GM23248 (cell line): ENCODE measurements around the gene OR1E2. TPM values are rescaled to one million over a fixed set of nuclear protein-coding genes. Genes with fewer than 3 reads are reported as not detected.

ENCODE experiments used
- DNase-seq: peaks from one replicate; pipeline ENCODE4 v3.0.0-alpha.2; 2015
- H2AFZ ChIP-seq: fragments of 200-600 bp; sonication (generic); 2 replicates; pipeline ENCODE4 v1.6.1; 2016; ENCODE audit warnings: antibody characterized with exemption
- H3F3A ChIP-seq: fragments of 200-600 bp; sonication (generic); 2 replicates; pipeline ENCODE4 v1.6.1; 2016; ENCODE audit warnings: mild to moderate bottlenecking, antibody characterized with exemption, mixed run types; ENCODE audit not compliant: insufficient read depth
- H3K27ac ChIP-seq: fragments of 200-600 bp; sonication (generic); 2 replicates; pipeline ENCODE4 v1.5.1; 2016; ENCODE audit warnings: mild to moderate bottlenecking
- H3K27me3 ChIP-seq: fragments of 200-600 bp; sonication (generic); replicated peaks from 2 replicates; pipeline ENCODE4 v1.6.1; 2016; ENCODE audit warnings: mild to moderate bottlenecking; ENCODE audit not compliant: insufficient read depth
- H3K36me3 ChIP-seq: fragments of 200-600 bp; sonication (generic); 2 replicates; pipeline ENCODE4 v1.6.1; 2016; ENCODE audit warnings: low read depth, mild to moderate bottlenecking
- H3K4me1 ChIP-seq: fragments of 200-600 bp; sonication (generic); 2 replicates; pipeline ENCODE4 v1.6.1; 2016; ENCODE audit warnings: mild to moderate bottlenecking; ENCODE audit not compliant: insufficient read depth
- H3K4me2 ChIP-seq: fragments of 200-600 bp; sonication (generic); one replicate; pipeline ENCODE4 v1.6.1; 2016; ENCODE audit warnings: mild to moderate bottlenecking; ENCODE audit not compliant: unreplicated experiment
- H3K4me3 ChIP-seq: fragments of 200-600 bp; sonication (generic); 2 replicates; pipeline ENCODE4 v1.5.1; 2016; ENCODE audit warnings: mild to moderate bottlenecking
- H3K79me2 ChIP-seq: fragments of 200-600 bp; sonication (generic); 2 replicates; pipeline ENCODE4 v1.6.1; 2016; ENCODE audit warnings: mild to moderate bottlenecking; ENCODE audit not compliant: insufficient read depth
- H3K9ac ChIP-seq: fragments of 200-600 bp; sonication (generic); 2 replicates; pipeline ENCODE4 v1.6.1; 2016; ENCODE audit warnings: mild to moderate bottlenecking
- H3K9me2 ChIP-seq: fragments of 200-600 bp; sonication (generic); 2 replicates; pipeline ENCODE4 v1.6.1; 2016; ENCODE audit warnings: mixed run types, mild to moderate bottlenecking, moderate library complexity; ENCODE audit not compliant: insufficient read depth
- H3K9me3 ChIP-seq: fragments of 200-600 bp; sonication (generic); one replicate; pipeline ENCODE4 v1.6.1; 2017; ENCODE audit warnings: low read depth
- H4K20me1 ChIP-seq: fragments of 200-600 bp; sonication (generic); 2 replicates; pipeline ENCODE4 v1.6.0; 2016; ENCODE audit not compliant: insufficient read depth
- EZH2 ChIP-seq: fragments of 200-600 bp; sonication (generic); IDR thresholded peaks from 2 replicates; pipeline ENCODE4 v1.6.1; 2018; ENCODE audit warnings: antibody characterized with exemption, mild to moderate bottlenecking; ENCODE audit not compliant: insufficient read depth, poor library complexity, severe bottlenecking
- EZH2phosphoT487 ChIP-seq: fragments of 200-600 bp; sonication (generic); IDR thresholded peaks from 2 replicates; pipeline ENCODE4 v1.6.1; 2018; ENCODE audit warnings: antibody characterized with exemption, moderate library complexity, mild to moderate bottlenecking, low read depth; ENCODE audit not compliant: insufficient read depth
- WGBS, 2 experiments: methylation state at CpG; one replicate each; pipeline ENCODE4 v1.1.6; 2015 to 2017; ENCODE audit warnings: low lambda C conversion rate in 2 of 2, low coverage in 1 of 2; ENCODE audit errors: missing lambda C conversion rate in 2 of 2; 5-methylcytosine and 5-hydroxymethylcytosine counted together
- in situ Hi-C: fragments of 300-500 bp; cut with MboI; formaldehyde crosslinking; loops from 2 replicates; pipeline ENCODE4 v1.15.0; 2020
- polyA plus RNA-seq: library from polyadenylated mRNA; unstranded; fragments of >200 nt; fragmentation: Nextera tagmentation; extraction: Ambion mirVana; gene quantifications from 2 replicates; pipeline ENCODE4 v1.2.1, GENCODE V29; 2016
- total RNA-seq: library from RNA; depleted of rRNA; stranded (reverse); fragments of >200 nt; shearing (Covaris generic); gene quantifications from 2 replicates; pipeline ENCODE4 v1.2.3, GENCODE V29; 2014; rRNA removed

The OR1E2 gene, protein sequence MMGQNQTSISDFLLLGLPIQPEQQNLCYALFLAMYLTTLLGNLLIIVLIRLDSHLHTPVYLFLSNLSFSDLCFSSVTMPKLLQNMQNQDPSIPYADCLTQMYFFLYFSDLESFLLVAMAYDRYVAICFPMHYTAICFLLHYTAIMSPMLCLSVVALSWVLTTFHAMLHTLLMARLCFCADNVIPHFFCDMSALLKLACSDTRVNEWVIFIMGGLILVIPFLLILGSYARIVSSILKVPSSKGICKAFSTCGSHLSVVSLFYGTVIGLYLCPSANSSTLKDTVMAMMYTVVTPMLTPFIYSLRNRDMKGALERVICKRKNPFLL
- total RNA-seq: not detected in 2 replicates
- polyA plus RNA-seq: not detected in 2 replicates

DNA sequence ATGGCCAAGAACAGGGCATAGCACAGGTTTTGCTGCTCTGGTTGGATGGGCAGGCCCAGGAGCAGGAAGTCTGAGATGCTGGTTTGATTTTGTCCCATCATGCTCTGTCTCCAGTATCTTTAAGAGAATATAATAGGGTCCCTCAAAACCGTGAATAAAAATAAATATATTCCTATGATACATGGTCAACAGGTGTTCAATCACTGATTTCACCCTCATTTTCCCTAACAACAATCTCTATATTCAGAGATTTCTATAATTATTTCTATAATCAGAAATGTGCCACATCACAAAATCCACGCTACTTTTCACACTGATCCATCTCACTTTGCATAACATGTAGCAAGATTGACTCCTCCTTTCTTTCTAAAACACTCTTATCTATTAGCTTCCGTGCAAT lies at the start of gene OR1E2:
Gene OR1E2 (minus strand): TSS at position 101 of the 400 bp plus-strand sequence. CDS start 0 bp downstream, at position 101.
- H3K79me2 ChIP-seq: no peaks in the 10 kb centered on the region
- no peak within 1 kb of the TSS for H3K9ac ChIP-seq
- in situ Hi-C loops: no loop called here
- H3K9me2 ChIP-seq: no peaks in the 10 kb centered on the region
- H3K27ac ChIP-seq: no peak within 1 kb of the TSS
- H3K9me3 ChIP-seq: no peaks in the 10 kb centered on the region
- no peak within 1 kb of the TSS for H3K4me2 ChIP-seq
- TF ChIP-seq EZH2: no peak
- no peak for TF ChIP-seq EZH2phosphoT487
- H4K20me1 ChIP-seq: no peaks in the 10 kb centered on the region
- H3K4me3 ChIP-seq: no peak within 1 kb of the TSS
- no peak for DNase-seq
- WGBS, 2 experiments: 30 to 34% methylated on average over 3 of the region's 3 CpGs
- H3K4me1 ChIP-seq: no peaks in the 10 kb centered on the region
- H2AFZ ChIP-seq: no peak within 1 kb of the TSS
- H3K36me3 ChIP-seq: no peaks in the 10 kb centered on the region
- no peaks in the 10 kb centered on the region for H3K27me3 ChIP-seq
- H3F3A ChIP-seq: no peaks in the 10 kb centered on the region

DNA sequence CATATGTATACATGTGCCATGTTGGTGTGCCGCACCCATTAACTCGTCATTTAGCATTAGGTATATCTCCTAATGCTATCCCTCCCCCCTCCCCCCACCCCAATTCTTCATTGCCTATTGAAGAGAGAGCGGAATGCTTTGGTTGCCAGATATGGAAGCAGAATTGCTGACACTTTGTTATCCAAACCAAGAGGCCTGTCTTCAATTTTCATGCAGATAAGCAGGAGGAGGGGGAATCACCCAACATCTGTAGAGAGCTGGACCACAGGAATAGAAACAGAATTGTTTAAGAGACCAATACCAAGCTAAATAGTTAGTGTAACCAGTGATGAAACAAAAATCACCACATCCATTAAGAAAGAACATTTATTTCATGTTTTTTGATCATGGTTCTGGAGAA lies 49.2 kb upstream of the OR1E2 start:
- H3K36me3 ChIP-seq: no peaks in the 10 kb centered on the region
- H2AFZ ChIP-seq: no peak overlapping the region
- no peaks in the 10 kb centered on the region for H3K9me2 ChIP-seq
- TF ChIP-seq EZH2: no peak
- TF ChIP-seq EZH2phosphoT487: no peak
- DNase-seq: no peak
- in situ Hi-C loops: no loop called here
- H3F3A ChIP-seq: no peaks in the 10 kb centered on the region
- H3K79me2 ChIP-seq: no peaks in the 10 kb centered on the region
- H3K4me2 ChIP-seq: no peak overlapping the region
- no peaks in the 10 kb centered on the region for H3K4me1 ChIP-seq
- H4K20me1 ChIP-seq: no peaks in the 10 kb centered on the region
- H3K9ac ChIP-seq: no peak overlapping the region
- H3K27ac ChIP-seq: no peak overlapping the region
- no peaks in the 10 kb centered on the region for H3K27me3 ChIP-seq
- WGBS, 2 experiments: 66 to 73% methylated on average over 3 of the region's 3 CpGs
- H3K4me3 ChIP-seq: no peak overlapping the region
- no peaks in the 10 kb centered on the region for H3K9me3 ChIP-seq

DNA sequence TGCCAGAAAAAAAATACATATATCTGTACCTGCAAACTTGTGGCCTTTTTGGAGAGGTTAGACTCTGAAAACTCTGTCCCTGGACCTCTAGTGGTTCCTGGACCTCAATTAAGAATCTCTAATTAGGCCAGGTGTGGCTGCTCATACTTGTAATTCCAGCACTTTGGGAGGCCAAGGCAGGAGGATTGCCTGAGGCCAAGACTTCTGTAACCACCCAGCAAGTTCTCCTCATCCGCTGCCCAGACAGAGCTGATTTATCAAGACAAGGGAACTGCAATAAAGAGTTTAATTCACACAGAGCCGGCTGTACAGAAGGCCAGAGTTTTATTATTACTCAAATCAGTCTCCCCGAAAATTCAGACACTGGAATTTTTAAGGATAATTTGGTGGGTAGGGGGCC lies 46.3 kb upstream of the OR1E2 start:
- no peaks in the 10 kb centered on the region for H3K9me2 ChIP-seq
- WGBS, 2 experiments: 72 to 75% methylated on average over 3 of the region's 3 CpGs
- no peak for DNase-seq
- no peak overlapping the region for H2AFZ ChIP-seq
- H3K9ac ChIP-seq: no peak overlapping the region
- no peaks in the 10 kb centered on the region for H3K4me1 ChIP-seq
- TF ChIP-seq EZH2 (no peak), EZH2phosphoT487 (no peak)
- no peaks in the 10 kb centered on the region for H3K27me3 ChIP-seq
- H3F3A ChIP-seq: no peaks in the 10 kb centered on the region; the same call in 1 of the 2 replicates
- H4K20me1 ChIP-seq: no peaks in the 10 kb centered on the region
- H3K36me3 ChIP-seq: no peaks in the 10 kb centered on the region
- no peaks in the 10 kb centered on the region for H3K79me2 ChIP-seq
- no peaks in the 10 kb centered on the region for H3K9me3 ChIP-seq
- in situ Hi-C loops: no loop called here
- H3K27ac ChIP-seq: no peak overlapping the region
- no peak overlapping the region for H3K4me3 ChIP-seq
- H3K4me2 ChIP-seq: no peak overlapping the region

DNA sequence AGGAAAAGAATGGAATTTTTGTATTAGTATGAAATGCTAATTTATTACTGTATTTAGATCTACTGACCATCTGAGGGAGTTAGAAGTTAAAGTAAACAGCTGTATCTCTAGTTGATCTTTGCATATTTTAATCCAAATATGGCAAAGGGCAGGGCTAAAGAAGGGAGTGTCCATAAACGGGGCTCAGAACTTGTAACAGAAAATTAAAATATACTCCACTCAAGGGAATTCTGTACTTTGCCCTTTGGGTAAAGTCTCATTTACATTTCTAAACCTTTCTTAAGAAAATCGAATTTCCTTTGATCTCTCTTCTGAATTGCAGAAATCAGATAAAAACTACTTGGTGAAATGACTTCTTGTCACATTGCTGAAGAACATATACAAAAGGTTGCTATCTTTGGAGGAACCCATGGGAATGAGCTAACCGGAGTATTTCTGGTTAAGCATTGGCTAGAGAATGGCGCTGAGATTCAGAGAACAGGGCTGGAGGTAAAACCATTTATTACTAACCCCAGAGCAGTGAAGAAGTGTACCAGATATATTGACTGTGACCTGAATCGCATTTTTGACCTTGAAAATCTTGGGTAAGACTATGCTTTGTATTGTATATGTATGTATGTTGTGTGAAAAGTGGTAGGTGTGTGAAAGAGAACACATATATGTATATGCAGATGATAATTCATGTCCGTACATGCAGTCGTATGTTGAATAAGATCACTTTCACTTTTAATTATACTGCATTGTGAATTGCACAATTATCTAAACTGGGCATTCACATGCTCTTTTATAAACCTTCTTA lies 42.4 kb upstream of the OR1E2 start, which contains the start of gene ASPA:
Gene ASPA (plus strand): TSS at position 186 of the 799 bp plus-strand sequence. CDS start 163 bp downstream, at position 349.
- Histone ChIP-seq H3K27me3 (no peaks in the 10 kb centered on the region), H3K36me3 (no peaks in the 10 kb centered on the region), H3K9me2 (no peaks in the 10 kb centered on the region), H3K4me1 (no peaks in the 10 kb centered on the region), H3K4me3 (peak within 1 kb of the TSS; percentile 77), H3K9me3 (no peaks in the 10 kb centered on the region), H3K79me2 (no peaks in the 10 kb centered on the region), H4K20me1 (no peaks in the 10 kb centered on the region), H3K9ac (peak within 1 kb of the TSS; percentile 51), H3K4me2 (peak within 1 kb of the TSS; percentile 86), H3K27ac (peak within 1 kb of the TSS; percentile 4; the same call in 1 of the 2 replicates), H3F3A (no peaks in the 10 kb centered on the region; the same call in 1 of the 2 replicates), H2AFZ (peak within 1 kb of the TSS; percentile 86)
- TF ChIP-seq EZH2phosphoT487: no peak
- TF ChIP-seq EZH2: no peak
- peak; percentile 47 for DNase-seq
- WGBS, 2 experiments: 0 to 3% methylated on average over 7 of the region's 7 CpGs
- in situ Hi-C loops: no loop called here
